GM19351 (cell line): ENCODE measurements around the gene GET4.
"Not testable (repeated sequence)": the region's sequence is repeated elsewhere in the genome, so short reads cannot be mapped to it uniquely, and the experiment has no call there.

ENCODE experiments used
- ATAC-seq: cut with Tn5 transposase; IDR thresholded peaks from one replicate; pipeline ENCODE4 v1.9.1; 2021; ENCODE audit warnings: mild to moderate bottlenecking, moderate library complexity; ENCODE audit not compliant: unreplicated experiment

Gene GET4

DNA sequence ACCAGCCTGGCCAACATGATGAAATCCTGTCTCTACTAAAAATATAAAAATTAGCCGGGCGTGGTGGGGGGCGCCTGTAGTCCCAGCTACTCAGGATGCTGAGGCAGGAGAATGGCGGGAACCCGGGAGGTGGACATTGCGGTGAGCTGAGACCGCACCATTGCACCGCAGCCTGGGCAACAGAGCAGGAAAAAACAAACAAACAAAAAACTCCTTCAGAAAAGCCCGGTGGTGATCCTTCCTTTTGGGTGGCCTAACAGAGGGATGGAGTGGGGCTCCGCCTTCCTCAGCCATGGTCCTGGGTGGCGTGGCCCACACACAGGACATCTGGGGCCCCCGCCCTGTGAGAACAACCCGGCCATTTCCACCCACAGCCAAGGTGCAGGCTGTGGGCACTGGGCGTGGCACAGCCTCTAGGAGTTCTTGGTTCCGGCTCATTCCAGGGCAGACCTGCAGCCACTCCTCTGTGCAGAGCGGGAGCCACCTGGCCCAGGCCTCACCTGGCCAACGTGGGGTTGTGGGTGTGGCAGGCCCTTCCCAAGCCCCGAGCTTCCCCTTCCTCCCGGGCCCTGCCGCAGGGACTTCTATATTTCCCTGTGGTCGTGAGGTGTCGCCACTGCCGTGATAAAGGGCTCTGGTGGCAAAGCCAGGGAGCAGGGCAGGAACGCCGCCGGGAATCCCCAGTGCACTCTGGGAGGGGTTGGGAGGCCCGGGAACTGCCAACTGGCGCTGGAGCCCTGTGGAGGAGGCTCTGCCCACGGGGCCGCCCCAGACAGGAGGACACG lies 37.6 kb downstream of the GET4 start:
- ATAC-seq: no peak

DNA sequence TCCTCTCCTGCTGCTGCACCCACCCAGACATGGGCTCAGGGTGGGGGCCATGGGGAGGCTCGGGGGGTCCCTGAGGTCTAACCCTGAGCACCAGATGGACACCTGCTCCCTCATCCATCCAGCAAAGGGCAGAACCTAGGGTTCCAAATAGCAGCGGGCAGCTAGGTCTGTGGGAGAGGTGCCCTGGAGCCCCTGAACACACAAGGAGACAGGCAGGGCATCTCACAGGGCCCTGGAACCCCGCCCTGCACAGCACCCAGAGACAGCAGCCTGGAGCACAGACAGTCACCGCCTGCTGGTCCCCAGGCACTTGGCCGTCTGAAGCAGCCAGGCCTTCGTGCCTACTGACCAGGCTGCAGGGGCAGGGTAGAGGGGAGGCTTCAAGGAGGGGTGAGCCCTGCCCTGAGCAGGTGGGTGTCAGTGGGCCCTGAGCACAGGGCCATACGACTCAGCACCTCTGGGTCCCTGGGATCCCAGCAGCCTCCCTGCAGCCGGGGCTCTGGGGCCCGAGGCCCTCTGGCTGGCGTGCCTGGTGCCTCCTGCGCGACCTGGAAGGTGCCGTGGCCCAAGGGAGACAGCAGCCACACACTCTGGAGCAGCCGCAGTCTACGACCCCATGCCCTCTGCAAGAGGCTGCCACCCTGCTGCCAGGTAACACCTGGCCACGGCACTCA lies 38.3 kb downstream of the GET4 start:
- no peak for ATAC-seq

DNA sequence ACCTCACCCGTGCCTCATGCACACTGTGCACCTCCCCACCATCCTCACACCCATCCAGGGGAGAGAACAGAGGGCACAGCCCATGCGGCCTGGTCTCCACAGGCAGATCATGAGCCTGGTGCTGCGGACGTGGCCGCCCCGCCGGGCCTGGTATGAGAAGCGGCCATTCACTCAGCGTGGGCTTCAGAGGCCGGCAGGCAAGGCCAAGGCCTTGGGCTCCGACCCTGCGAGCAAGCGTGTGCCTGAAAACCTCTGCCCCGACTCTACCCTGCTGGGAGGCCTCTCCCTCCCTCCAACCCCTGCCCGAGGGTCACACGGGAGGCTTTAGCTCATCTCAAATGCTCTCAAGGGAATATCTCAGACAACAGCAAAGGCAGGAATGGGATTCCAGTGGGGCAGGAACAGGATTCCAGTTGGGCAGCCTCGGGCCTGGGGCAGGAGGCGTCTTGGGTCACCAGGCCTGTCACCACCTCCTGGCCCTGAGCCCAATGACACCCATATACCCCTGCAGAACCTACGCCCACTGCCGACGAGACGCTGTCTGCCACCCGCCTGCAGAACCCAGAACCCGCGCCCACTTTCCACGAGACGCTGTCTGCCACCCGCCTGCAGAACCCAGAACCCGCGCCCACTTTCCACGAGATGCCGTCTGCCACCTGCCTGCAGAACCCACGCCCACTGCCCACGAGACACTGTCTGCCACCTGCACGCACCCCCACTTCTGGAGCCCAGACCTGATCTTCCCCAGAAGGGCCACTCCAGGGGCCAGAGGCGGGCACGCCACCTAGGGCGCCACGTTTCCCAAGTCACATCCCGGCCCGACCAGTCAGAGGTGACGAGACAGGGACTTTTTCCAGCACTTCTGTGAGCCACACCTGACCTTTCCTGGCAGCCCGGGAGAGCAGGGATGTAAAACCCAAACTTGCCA lies 39.2 kb downstream of the GET4 start:
- no peak for ATAC-seq

DNA sequence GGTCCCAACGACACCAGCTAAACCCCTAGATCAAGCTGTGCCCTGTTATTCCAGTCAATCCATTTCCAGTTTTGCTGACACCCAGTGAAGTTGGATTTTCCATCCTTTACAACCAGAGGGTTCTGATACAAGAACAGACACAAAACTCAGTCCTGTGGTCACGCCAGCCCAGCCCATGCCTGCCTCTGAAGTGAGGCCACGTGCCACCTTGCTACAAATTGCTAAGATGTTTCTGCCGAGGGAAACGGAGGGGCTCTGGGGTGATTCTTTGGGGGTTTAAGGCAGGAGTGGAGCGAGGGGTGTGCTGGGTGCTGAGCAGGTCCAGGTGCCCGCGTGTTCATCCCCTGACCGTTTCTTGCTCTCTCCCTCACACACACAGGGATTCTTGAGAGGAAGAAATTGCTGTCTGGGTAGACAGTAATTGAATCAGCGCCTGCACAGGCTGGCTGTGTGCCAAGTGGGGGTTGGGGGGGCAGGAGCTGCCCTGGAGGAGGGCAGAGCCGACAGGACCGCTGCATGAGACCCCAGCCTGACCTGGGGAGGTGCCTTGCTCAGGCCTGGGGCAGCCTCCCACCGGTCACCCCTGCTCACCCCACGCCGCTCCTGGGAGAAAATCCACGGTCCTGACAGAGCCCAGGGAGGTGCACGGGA lies 40.1 kb downstream of the GET4 start:
- ATAC-seq: no peak

DNA sequence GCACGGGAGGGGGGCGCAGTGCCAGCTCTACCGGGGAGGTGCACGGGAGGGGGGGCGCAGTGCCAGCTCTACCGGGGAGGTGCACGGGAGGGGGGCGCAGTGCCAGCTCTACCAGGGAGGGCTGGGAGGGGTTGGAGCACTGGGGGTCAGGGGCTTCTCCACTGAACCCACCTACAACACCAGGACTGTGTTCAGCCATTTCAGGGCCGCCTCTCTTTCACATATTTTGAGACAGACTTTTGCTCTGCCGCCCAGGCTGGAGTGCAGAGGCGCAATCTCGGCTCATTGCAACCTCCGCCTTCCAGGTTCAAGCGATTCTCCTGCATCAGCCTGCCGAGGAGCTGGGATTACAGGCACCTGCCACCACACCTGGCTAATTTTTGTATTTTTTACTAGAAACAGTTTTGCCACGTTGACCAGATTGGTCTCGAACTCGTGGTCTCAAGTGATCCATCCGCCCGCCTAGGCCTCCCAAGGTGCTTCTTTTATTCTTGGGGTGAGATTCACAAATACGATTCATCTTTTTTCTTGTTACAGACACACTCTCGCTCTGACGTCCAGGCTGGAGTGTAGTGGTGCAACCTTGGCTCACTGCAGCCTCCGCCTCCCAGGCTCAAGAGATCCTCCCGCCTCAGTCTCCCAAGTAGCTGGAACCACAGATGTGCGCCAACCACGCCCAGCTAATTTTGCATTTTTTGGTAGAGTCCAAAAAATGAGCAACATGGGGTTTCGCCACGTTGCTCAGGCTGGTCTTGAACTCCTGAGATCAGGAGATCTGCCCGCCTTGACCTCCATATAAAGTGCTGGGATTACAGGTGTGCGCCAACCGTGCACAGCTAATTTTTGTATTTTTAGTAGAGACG lies 41.1 kb downstream of the GET4 start:
- no peak for ATAC-seq

DNA sequence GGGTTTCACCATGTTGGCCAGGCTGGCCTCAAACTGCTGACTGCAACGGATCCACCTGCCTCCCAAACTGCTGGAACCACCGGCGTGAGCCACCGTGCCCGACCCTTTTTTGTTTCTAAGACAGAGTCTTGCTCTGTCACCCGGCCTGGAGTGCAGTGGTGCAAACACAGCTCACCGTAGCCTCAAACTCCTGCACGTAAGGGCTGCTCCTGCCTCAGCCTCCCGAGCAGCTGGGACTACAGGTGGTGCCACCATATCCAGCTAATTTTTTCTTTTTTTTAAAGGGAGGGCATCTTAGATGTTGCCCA lies 41.7 kb downstream of the GET4 start:
- no peak for ATAC-seq

DNA sequence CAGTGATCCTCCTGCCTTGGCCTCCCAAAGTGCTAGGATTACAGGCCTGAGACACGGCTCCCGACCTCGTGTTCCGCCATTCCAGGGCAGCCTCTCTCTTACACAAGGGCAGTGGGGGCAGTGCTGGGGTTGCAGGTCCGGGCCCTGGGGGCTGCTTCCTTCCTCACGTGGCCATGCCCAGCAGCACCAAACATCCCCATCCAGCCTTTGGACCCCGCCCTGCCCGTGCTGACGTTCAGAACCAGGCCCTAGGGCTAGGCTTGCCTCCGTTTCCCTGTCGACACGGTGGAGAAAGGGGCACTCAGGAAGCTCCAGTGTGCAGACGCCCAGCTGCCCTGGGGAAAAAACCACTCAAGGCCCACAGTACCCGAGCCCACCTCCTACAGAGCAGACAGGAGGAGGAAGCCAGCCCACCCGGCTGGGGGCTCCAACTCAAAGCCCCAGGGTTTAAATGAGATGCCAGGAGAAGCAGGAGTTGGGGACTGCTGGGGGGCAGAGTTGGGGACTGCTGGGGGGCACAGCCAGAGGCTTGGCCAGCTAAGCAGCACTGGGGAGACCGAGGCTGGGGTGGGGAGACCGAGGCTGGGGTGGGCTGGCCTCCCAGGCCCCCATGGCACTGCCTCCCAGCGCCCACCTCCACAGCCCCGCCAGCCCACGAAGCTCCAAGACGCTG lies 42.2 kb downstream of the GET4 start:
- ATAC-seq: no peak

DNA sequence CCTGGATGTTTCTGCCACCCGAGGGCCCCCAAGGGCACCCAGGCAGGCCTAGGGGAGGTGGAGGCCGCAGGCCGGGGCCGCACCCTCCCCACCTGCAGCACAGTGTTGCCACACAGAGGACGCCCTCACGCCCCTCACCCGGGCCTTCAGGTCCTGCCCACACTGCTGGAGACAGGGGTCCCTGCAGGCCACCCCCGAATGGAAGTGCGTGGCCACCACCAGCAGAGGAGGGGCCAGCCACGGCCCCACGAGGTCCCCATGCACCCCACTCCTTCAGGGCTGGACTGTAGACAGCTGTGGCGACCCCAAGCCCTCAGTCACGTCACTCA lies 42.7 kb downstream of the GET4 start:
- ATAC-seq: no peak

DNA sequence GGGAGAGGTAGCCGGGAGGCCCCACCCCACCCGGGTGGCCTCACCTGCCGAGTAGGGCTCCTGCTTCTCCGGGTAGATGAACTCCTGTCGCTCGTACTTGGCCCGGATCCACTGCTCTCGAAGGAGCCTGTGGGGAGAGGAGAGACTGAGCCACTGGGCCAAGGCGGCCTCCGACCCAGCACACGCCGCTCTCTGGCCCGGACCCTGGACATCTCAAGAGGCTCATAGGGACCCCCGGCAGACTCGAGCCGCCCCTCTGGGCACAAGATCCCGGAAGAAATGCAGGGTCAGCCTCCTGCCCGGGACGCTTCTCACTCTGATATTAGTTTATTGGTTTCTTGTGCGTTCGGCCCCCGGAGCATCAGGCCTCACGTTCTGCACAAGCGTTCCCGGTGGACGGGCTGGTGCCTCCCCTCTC lies 43.6 kb downstream of the GET4 start:
- no peak for ATAC-seq

DNA sequence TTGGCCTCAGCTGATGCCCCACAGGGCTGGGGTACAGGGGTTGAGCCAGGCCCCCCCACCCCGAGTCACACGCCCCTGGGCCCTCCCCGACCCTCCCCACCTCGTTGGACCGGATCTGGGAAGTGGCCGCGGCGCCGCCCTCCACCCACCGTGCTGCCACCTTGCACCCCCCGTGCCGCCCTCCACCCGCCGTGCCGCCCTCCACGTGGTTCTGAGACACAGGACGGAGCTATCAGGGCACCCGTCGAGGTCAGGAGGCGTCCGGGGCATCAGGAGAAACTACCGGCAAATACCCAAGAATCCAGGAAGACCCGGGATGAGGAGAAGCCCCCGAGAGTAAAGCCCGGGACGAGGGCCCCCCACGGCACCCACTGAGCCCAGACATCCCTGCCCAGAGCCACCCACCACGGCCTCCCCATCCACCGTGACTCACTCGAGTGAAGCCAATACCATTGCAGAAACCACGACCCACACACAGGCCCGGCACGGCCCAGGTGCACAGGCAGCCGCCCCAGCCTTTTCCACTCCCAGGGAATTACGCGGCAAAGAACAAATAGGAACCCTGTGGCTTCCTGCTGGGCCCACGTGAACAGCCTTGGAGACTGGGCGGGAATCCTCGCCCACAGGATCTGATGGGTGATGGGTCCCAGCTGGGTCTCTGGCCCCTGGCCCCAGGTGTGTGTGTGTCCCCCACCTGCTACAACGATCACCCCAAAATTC lies 44.2 kb downstream of the GET4 start:
- no peak for ATAC-seq

DNA sequence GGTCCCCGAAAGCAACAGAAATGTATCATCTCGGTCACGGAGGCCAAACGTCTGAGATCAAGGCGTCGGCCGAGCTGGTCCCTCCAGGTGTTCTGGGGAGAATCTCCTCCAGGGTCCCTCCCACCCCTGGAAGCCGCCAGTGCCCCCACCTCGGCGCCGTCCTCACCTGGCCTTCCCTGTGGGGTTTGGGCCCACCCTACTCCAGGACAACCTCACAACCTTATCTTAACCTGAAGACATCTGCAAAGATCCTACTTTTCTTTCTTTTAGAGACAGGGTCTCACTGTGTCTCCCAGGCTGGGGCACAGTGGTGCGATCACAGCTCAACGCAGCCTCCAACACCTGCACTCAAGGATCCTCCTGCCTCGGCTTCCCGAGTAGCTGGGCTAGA lies 44.7 kb downstream of the GET4 start:
- ATAC-seq: no peak

DNA sequence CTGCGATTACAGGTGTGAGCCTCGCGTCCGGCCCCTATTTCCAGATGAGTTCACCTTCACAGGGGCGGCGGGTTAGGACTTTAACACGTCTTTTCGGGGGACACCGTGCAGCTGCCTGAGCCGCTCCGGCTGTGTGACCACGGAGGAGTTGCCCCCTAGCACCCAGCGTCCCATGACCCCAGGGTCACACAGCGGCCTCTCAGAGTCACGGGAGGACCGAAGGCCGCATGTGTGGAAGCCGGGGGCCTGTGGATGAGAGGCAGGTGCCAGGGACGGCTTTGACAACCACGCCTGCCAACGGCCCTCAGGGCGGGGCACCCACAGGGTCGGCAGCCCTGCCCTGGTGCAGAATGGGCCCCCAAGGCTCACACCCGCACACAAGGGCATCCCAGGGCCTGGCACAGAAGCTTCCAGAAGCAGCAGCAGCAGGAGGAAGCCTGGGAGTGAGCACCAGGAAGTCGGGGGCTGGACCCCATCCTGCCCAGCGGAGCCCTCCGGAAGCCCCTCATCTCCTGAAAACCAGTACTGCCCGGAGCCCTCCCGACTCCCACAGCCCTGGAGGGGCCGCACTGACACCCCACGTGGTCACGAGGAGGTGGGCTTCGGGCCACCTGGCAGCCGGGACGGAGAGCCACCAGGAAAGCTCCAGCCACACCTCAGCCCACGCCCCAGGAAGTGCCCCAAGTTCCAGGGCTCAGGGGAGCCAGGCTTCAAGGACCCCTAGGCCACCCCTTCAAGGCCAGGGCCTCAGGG lies 45.4 kb downstream of the GET4 start:
- ATAC-seq: no peak

DNA sequence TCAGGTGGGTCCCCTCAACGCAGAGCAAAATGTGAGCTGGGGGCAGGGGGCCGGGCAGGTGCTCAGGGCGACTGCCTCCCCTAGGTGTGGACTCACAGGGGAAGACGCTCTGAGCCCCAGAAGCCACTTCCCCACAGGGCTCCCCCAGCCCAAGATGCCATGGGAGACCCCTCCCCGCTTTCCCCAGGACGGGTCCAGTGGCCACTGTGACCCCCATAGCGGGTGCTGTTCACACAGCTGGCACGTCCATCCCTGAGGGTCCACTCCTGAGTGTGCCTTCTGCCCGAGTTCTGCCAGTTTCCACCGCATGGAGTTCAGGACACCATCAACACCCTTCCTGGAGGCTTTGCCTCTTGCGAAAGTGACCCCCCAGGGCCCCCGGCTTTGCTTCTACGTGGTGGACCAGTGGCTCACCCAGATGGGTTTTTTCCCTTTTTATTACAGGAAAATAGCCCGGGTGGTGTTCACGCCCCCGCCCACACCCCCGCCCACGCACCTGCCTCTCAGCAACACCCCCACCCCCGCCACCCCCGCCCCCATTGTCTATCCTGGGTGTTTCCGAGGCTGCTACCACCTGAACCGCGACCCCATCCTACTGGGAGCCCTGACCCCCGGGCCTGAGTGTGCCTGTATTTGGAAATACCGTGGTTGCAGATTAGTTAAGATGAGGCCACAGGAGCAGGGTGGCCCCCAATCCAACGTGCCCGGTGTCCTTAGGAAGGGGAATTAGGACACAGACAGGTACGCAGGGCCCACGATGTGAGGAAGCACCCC lies 46.2 kb downstream of the GET4 start:
- no peak for ATAC-seq

DNA sequence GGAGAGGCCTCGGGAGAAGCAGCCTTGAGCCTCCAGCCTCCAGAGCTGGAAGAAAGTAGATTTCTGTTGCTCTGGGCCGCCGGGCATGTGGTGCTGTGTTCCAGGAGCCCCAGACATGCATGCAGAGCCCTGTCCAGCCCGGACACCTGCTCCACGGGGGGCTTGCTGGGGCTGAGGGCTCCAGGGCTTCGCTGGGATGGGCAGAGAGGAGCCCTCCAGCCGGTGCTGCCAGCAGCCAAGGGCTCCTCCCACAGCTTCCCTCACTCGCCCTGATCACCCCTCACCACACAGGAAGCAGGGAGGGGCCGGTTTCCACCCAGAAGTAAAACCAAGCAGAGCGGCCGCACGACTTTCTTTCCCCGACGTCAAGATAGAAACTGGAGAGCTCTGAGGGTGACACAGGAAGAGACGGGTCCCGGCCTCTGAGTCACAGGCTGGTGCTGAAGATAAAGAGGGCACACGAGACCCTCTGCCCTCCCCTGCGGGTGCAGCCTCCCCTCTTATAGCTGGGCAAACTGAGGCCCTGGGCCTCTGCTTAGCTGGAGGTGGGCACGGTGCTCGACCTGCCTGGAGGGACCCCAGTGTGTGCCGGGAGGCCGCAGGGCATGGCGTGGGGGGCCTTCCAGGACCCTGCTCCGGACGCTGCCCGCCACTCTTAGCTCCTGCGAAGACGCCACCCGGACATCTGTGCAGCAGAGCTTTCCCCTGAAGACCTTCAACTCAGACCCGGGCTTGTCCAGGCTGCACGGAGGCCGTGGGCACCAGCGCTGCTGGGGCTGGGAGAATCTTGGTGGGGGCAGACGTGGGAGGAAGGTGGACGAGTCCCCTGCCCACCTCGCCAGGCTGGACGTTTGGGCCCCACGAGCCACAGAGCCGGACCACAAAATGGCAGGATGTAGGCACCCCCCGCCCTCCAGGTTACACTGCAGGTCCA lies 47.0 kb downstream of the GET4 start:
- ATAC-seq: peak; percentile 77

DNA sequence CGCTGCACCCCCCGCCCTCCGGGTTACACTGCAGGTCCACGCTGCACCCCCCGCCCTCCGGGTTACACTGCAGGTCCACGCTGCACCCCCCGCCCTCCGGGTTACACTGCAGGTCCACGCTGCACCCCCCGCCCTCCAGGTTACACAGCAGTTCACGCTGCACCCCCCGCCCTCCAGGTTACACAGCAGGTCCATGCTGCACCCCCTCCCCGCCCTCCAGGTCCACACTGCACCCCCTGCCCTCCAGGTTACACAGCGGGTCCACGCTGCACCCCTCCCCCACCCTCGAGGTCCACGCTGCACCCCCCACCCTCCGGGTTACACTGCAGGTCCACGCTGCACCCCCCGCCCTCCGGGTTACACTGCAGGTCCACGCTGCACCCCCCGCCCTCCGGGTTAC lies 47.7 kb downstream of the GET4 start:
- not testable (repeated sequence) for ATAC-seq

DNA sequence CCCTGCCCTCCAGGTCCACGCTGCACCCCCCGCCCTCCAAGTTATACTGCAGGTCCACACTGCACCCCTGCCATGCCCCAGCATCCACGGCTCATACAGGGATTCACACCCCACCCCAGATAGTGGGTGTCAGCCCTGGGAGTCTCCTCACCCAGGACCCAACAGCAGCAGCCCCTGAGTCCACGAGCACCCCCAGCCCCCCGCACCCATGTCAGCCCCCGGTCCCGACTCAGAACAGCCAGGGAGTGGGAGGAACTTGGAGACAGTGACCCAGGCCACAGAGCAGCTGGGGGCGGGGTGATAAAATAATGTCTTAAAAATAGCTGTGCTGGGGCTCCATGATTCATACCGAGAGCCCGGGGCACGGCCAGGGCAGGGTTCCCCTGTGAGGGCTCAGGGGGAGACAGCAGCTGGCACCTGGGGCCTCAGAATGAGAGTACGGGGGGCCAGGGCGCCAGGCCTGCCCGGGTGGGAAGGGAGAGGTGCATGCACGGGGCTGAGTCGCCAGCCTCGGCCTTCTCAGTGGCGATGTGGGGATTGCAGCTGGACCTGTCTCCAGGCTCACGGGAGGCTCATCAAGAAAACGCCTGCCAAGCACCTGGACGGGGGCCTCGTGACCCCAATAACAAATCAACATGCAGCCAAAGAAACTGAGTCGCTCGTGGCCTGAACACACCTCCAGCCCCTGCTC lies 48.3 kb downstream of the GET4 start:
- peak; percentile 56 for ATAC-seq
